ENCODE results near the gene PTPN4.
"Not testable (repeated sequence)": the region's sequence is repeated elsewhere in the genome, so short reads cannot be mapped to it uniquely, and the experiment has no call there.

The PTPN4 gene

GRCh38 chr2:119934319-119934718 is 174.6 kb downstream of the PTPN4 start:
- no peak for DNase-seq

- no peak for DNase-seq
Measured at GRCh38 chr2:119937680-119938079, 178.0 kb downstream of the PTPN4 start.

GRCh38 chr2:119939915-119940314 is 180.2 kb downstream of the PTPN4 start:
- no peak for DNase-seq

- no peak for DNase-seq
Measured at GRCh38 chr2:119940856-119941255, 181.1 kb downstream of the PTPN4 start.

GRCh38 chr2:119941388-119941787 is 181.7 kb downstream of the PTPN4 start:
- no peak for DNase-seq

- DNase-seq: no peak
Measured at GRCh38 chr2:119941981-119942513, 182.3 kb downstream of the PTPN4 start.

- no peak for DNase-seq
Measured at GRCh38 chr2:119943058-119943457, 183.3 kb downstream of the PTPN4 start.

GRCh38 chr2:119947535-119947934 is 187.8 kb downstream of the PTPN4 start:
- no peak for DNase-seq

- DNase-seq: peak in 1 of 56 donors; percentile 2
Measured at GRCh38 chr2:119950966-119951365, 191.2 kb downstream of the PTPN4 start.

- no peak for DNase-seq
Measured at GRCh38 chr2:119958670-119959268, 199.0 kb downstream of the PTPN4 start.

- DNase-seq: no peak
Measured at GRCh38 chr2:119960821-119961220, 201.1 kb downstream of the PTPN4 start.

- no peak for DNase-seq
Measured at GRCh38 chr2:119981896-119982295, 222.2 kb downstream of the PTPN4 start.

- DNase-seq: no peak
Measured at GRCh38 chr2:119982506-119982905, 222.8 kb downstream of the PTPN4 start.

GRCh38 chr2:119983108-119983507 is 223.4 kb downstream of the PTPN4 start:
- DNase-seq: no peak

- DNase-seq: no peak
Measured at GRCh38 chr2:119996148-119996547, 236.4 kb downstream of the PTPN4 start.

- DNase-seq: not testable (repeated sequence)
Measured at GRCh38 chr2:119996896-119997891, 237.5 kb downstream of the PTPN4 start.

- DNase-seq: no peak
Measured at GRCh38 chr2:120001471-120001870, 241.7 kb downstream of the PTPN4 start.

GRCh38 chr2:120004254-120004653 is 244.5 kb downstream of the PTPN4 start:
- no peak for DNase-seq

GRCh38 chr2:120005834-120006521 is 246.3 kb downstream of the PTPN4 start:
- no peak for DNase-seq

- no peak for DNase-seq
Measured at GRCh38 chr2:120007851-120008250, 248.1 kb downstream of the PTPN4 start.

GRCh38 chr2:120012363-120012762 is 252.6 kb downstream of the PTPN4 start:
- no peak for DNase-seq
